ENCODE results near the gene LCNL1. TPM values are rescaled to one million over a fixed set of nuclear protein-coding genes. Genes with fewer than 3 reads are reported as not detected.

LCNL1 gene
- total and polyA plus RNA-seq, 4 donors: 0.01 to 0.08 TPM; not detected in 2

- Histone ChIP-seq H3K36me3 (ENCODE audit: control insufficient read depth in 4 of 4, insufficient read depth in 3 of 4, low read depth in 1 of 4, low read length in 3 of 4) (no peaks in the 10 kb centered on the region), H3K27ac (ENCODE audit: low read depth in 1 of 2, low read length in 2 of 2) (no peak overlapping the region), H3K4me3 (ENCODE audit: low read depth in 1 of 3, low read length in 3 of 3) (no peak overlapping the region), H3K9ac (ENCODE audit: low read depth in 1 of 2, low read length in 2 of 2) (no peak overlapping the region), H3K27me3 (ENCODE audit: control insufficient read depth in 4 of 4, insufficient read depth in 4 of 4, low read length in 3 of 4) (peaks cover 0 to 6% (median under 1%) of the 10 kb centered on the region in 4 donors), H3K9me3 (ENCODE audit: control insufficient read depth in 4 of 4, low read length in 3 of 4) (no peaks in the 10 kb centered on the region), H3K4me1 (ENCODE audit: control insufficient read depth in 4 of 4, insufficient read depth in 4 of 4, low read length in 3 of 4) (peaks cover 0 to 4% (median 1%) of the 10 kb centered on the region in 4 donors)
- TF ChIP-seq FOXA2 (IDR thresholded peaks at IDR 0.05): no peak
- no peak for TF ChIP-seq TAF1 (conservative IDR thresholded peaks at IDR 0.05)
- no peak for TF ChIP-seq HNF4A (conservative IDR thresholded peaks at IDR 0.05)
- TF ChIP-seq RAD21 (IDR thresholded peaks at IDR 0.05): no peak
- no peak for TF ChIP-seq CTCF (IDR thresholded peaks at IDR 0.05; ENCODE audit: low read depth, low read length, missing input control)
- TF ChIP-seq JUND (IDR thresholded peaks at IDR 0.05): no peak
- TF ChIP-seq, protein P1, sequence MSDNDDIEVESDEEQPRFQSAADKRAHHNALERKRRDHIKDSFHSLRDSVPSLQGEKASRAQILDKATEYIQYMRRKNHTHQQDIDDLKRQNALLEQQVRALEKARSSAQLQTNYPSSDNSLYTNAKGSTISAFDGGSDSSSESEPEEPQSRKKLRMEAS (IDR thresholded peaks at IDR 0.05): no peak
- TF ChIP-seq FOXA1 (IDR thresholded peaks at IDR 0.05): no peak
- TF ChIP-seq, protein P2, sequence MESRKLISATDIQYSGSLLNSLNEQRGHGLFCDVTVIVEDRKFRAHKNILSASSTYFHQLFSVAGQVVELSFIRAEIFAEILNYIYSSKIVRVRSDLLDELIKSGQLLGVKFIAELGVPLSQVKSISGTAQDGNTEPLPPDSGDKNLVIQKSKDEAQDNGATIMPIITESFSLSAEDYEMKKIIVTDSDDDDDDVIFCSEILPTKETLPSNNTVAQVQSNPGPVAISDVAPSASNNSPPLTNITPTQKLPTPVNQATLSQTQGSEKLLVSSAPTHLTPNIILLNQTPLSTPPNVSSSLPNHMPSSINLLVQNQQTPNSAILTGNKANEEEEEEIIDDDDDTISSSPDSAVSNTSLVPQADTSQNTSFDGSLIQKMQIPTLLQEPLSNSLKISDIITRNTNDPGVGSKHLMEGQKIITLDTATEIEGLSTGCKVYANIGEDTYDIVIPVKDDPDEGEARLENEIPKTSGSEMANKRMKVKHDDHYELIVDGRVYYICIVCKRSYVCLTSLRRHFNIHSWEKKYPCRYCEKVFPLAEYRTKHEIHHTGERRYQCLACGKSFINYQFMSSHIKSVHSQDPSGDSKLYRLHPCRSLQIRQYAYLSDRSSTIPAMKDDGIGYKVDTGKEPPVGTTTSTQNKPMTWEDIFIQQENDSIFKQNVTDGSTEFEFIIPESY (IDR thresholded peaks at IDR 0.05): no peak
- no peak for TF ChIP-seq SP1 (IDR thresholded peaks at IDR 0.05)
- no peak for TF ChIP-seq ATF3 (IDR thresholded peaks at IDR 0.05)
- no peak for TF ChIP-seq EGR1 (IDR thresholded peaks at IDR 0.05; ENCODE audit: low read depth in 2 of 2)
- TF ChIP-seq GABPA (IDR thresholded peaks at IDR 0.05 in 1 of 2, conservative IDR thresholded peaks at IDR 0.05 in 1 of 2): no peak
- TF ChIP-seq RXRA (IDR thresholded peaks at IDR 0.05): no peak
- no peak for TF ChIP-seq REST (IDR thresholded peaks at IDR 0.05)
- no peak for TF ChIP-seq NR2F2 (IDR thresholded peaks at IDR 0.05)
- no peak for TF ChIP-seq HNF4G (IDR thresholded peaks at IDR 0.05)
- TF ChIP-seq YY1 (IDR thresholded peaks at IDR 0.05): no peak
- DNase-seq (ENCODE audit: low spot score): no peak
- 31% methylated on average over 33 of the region's 33 CpGs for WGBS
These were observed 3.1 kb downstream of the LCNL1 start for GRCh38 chr9:136985853-136986252.
